ENCODE results near the gene GOLM1.

GOLM1 gene

GRCh38 chr9:86034863-86035734 is 64.3 kb downstream of the GOLM1 start:
- Histone ChIP-seq H3K9me3 (ENCODE audit: insufficient read depth, low read depth, low read length) (no peaks in the 10 kb centered on the region), H3K9ac (ENCODE audit: low read length) (no peak overlapping the region), H3K4me1 (ENCODE audit: control insufficient read depth in 1 of 2, insufficient read depth in 2 of 2, low read length in 2 of 2) (peaks cover 0 to 8% of the 10 kb centered on the region in 2 experiments), H2AFZ (ENCODE audit: insufficient read depth, low read length, poor library complexity) (no peak overlapping the region), H3K36me3 (ENCODE audit: control insufficient read depth in 1 of 2, insufficient read depth in 2 of 2, low read length in 2 of 2) (peaks cover 11 to 25% of the 10 kb centered on the region in 2 experiments), H3K4me2 (ENCODE audit: low read length) (no peak overlapping the region), H2BK12ac (ENCODE audit: low read length) (no peak overlapping the region), H3K4ac (ENCODE audit: low read depth, low read length) (no peak overlapping the region), H2BK5ac (ENCODE audit: low read depth, low read length, poor library complexity) (no peak overlapping the region), H3K23ac (ENCODE audit: low read length) (no peak overlapping the region), H3K79me1 (ENCODE audit: low read length) (peaks cover 2% of the 10 kb centered on the region), H4K91ac (ENCODE audit: low read depth, low read length) (no peak overlapping the region), H3K27me3 (ENCODE audit: insufficient read depth, low read length) (no peaks in the 10 kb centered on the region), H3K4me3 (ENCODE audit: low read depth, low read length) (no peak overlapping the region), H2BK120ac (ENCODE audit: insufficient read depth, low read length, poor library complexity) (no peak overlapping the region), H3K14ac (ENCODE audit: low read length) (no peak overlapping the region), H4K8ac (ENCODE audit: low read depth, low read length) (no peak overlapping the region), H3K27ac (ENCODE audit: low read depth, low read length) (no peak overlapping the region), H3K79me2 (ENCODE audit: control insufficient read depth, insufficient read depth, low read length, poor library complexity) (no peaks in the 10 kb centered on the region), H4K12ac (ENCODE audit: low read depth, low read length) (no peak overlapping the region), H3K18ac (ENCODE audit: low read length) (no peak overlapping the region), H2AK5ac (ENCODE audit: low read length) (no peak overlapping the region)
- WGBS (ENCODE audit: extremely low coverage, insufficient coverage, insufficient read length), result no CpG with 5 or more reads among the region's 17 CpGs
- peak; percentile 8 to 40 for DNase-seq

DNA sequence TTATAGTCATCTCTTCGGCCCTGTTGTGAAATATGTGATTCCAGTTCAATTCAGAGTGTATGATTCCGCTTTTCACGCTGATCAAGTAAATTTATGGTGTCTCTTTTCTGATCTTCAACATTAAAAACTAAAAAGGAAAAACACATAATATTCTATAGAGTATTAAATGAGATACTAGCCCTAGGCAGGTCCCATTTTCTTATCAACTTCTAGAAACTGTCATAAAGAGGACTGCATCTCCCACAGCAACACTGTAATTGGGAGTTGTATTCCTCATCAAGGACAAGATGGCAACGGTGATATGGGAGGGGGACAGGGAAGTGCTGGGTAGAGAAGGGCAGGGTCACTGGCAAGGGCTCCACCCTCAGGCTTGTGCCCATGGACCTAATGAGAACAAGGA is 71.6 kb downstream of the GOLM1 start:
- H2BK12ac ChIP-seq (ENCODE audit: low read length), result no peak overlapping the region
- H3K79me1 ChIP-seq (ENCODE audit: low read length), result no peaks in the 10 kb centered on the region

GRCh38 chr9:86022687-86023266 is 76.6 kb downstream of the GOLM1 start:
- no peak overlapping the region for H2AFZ ChIP-seq (ENCODE audit: insufficient read depth, low read length, poor library complexity)
- H3K14ac ChIP-seq (ENCODE audit: low read length), result no peak overlapping the region
- H3K79me1 ChIP-seq (ENCODE audit: low read length), result no peaks in the 10 kb centered on the region
- H3K27ac ChIP-seq (ENCODE audit: low read depth, low read length), result no peak overlapping the region
- H4K91ac ChIP-seq (ENCODE audit: low read depth, low read length), result no peak overlapping the region
- DNase-seq, result no peak
- H3K36me3 ChIP-seq (ENCODE audit: control insufficient read depth in 1 of 2, insufficient read depth in 2 of 2, low read length in 2 of 2), result peaks cover 19 to 32% of the 10 kb centered on the region in 2 experiments
- no peak overlapping the region for H3K9ac ChIP-seq (ENCODE audit: low read length)
- no peaks in the 10 kb centered on the region for H3K27me3 ChIP-seq (ENCODE audit: insufficient read depth, low read length)
- no peak overlapping the region for H2BK120ac ChIP-seq (ENCODE audit: insufficient read depth, low read length, poor library complexity)
- H3K79me2 ChIP-seq (ENCODE audit: control insufficient read depth, insufficient read depth, low read length, poor library complexity), result no peaks in the 10 kb centered on the region
- H2BK12ac ChIP-seq (ENCODE audit: low read length), result no peak overlapping the region
- H4K12ac ChIP-seq (ENCODE audit: low read depth, low read length), result no peak overlapping the region
- H3K4me2 ChIP-seq (ENCODE audit: low read length), result no peak overlapping the region
- H2BK5ac ChIP-seq (ENCODE audit: low read depth, low read length, poor library complexity), result no peak overlapping the region
- H3K18ac ChIP-seq (ENCODE audit: low read length), result no peak overlapping the region
- H3K4me1 ChIP-seq (ENCODE audit: control insufficient read depth in 1 of 2, insufficient read depth in 2 of 2, low read length in 2 of 2), result no peaks in the 10 kb centered on the region
- H2AK5ac ChIP-seq (ENCODE audit: low read length), result no peak overlapping the region
- no peak overlapping the region for H4K8ac ChIP-seq (ENCODE audit: low read depth, low read length)
- no peaks in the 10 kb centered on the region for H3K9me3 ChIP-seq (ENCODE audit: insufficient read depth, low read depth, low read length)
- no peak overlapping the region for H3K4ac ChIP-seq (ENCODE audit: low read depth, low read length)
- no CpG with 5 or more reads among the region's 3 CpGs for WGBS (ENCODE audit: extremely low coverage, insufficient coverage, insufficient read length)
- no peak overlapping the region for H3K4me3 ChIP-seq (ENCODE audit: low read depth, low read length)
- H3K23ac ChIP-seq (ENCODE audit: low read length), result no peak overlapping the region

More for the DNA sequence above, 71.6 kb downstream of the GOLM1 start:
- no peak overlapping the region for H3K4me2 ChIP-seq (ENCODE audit: low read length)
- no peak overlapping the region for H2BK120ac ChIP-seq (ENCODE audit: insufficient read depth, low read length, poor library complexity)
- no peak for DNase-seq
- H3K18ac ChIP-seq (ENCODE audit: low read length), result no peak overlapping the region
- H2AFZ ChIP-seq (ENCODE audit: insufficient read depth, low read length, poor library complexity), result no peak overlapping the region
- H3K14ac ChIP-seq (ENCODE audit: low read length), result no peak overlapping the region
- H3K79me2 ChIP-seq (ENCODE audit: control insufficient read depth, insufficient read depth, low read length, poor library complexity), result no peaks in the 10 kb centered on the region
- no peak overlapping the region for H4K91ac ChIP-seq (ENCODE audit: low read depth, low read length)
- no peaks in the 10 kb centered on the region for H3K27me3 ChIP-seq (ENCODE audit: insufficient read depth, low read length)
- no peak overlapping the region for H3K4ac ChIP-seq (ENCODE audit: low read depth, low read length)
- H3K4me1 ChIP-seq (ENCODE audit: control insufficient read depth in 1 of 2, insufficient read depth in 2 of 2, low read length in 2 of 2), result no peaks in the 10 kb centered on the region
- H3K36me3 ChIP-seq (ENCODE audit: control insufficient read depth in 1 of 2, insufficient read depth in 2 of 2, low read length in 2 of 2), result peaks cover 16 to 45% of the 10 kb centered on the region in 2 experiments
- no peak overlapping the region for H4K8ac ChIP-seq (ENCODE audit: low read depth, low read length)
- no CpG with 5 or more reads among the region's 4 CpGs for WGBS (ENCODE audit: extremely low coverage, insufficient coverage, insufficient read length)
- H2AK5ac ChIP-seq (ENCODE audit: low read length), result no peak overlapping the region
- H3K9me3 ChIP-seq (ENCODE audit: insufficient read depth, low read depth, low read length), result no peaks in the 10 kb centered on the region
- no peak overlapping the region for H3K9ac ChIP-seq (ENCODE audit: low read length)
- H2BK5ac ChIP-seq (ENCODE audit: low read depth, low read length, poor library complexity), result no peak overlapping the region
- no peak overlapping the region for H4K12ac ChIP-seq (ENCODE audit: low read depth, low read length)
- H3K27ac ChIP-seq (ENCODE audit: low read depth, low read length), result no peak overlapping the region
- H3K23ac ChIP-seq (ENCODE audit: low read length), result no peak overlapping the region
- H3K4me3 ChIP-seq (ENCODE audit: low read depth, low read length), result no peak overlapping the region

DNA sequence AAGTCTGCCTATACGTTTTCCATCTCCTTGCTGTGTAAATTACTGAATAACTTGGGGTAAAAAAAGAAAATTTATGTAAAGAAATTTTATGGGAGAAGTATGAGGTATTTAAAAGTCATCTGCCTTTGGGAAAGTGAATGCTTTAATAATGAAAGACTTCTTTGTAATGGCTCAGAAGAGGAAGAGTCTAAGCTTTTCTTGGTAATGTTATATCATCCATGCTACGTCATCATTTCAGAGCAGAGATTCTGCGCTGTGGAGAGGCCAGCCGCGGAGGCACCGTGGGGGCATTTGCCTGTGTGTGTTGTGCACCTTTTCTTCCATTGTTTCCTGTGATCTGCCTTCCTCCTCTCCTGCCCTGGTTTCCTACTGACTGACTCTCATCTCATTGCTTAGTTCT is 78.2 kb downstream of the GOLM1 start:
- H2AK5ac ChIP-seq (ENCODE audit: low read length), result no peak overlapping the region
- H4K91ac ChIP-seq (ENCODE audit: low read depth, low read length), result no peak overlapping the region
- no peak overlapping the region for H3K4me2 ChIP-seq (ENCODE audit: low read length)
- no peak overlapping the region for H3K23ac ChIP-seq (ENCODE audit: low read length)
- H3K9me3 ChIP-seq (ENCODE audit: insufficient read depth, low read depth, low read length), result no peaks in the 10 kb centered on the region
- no peak overlapping the region for H3K9ac ChIP-seq (ENCODE audit: low read length)
- no peak overlapping the region for H2BK12ac ChIP-seq (ENCODE audit: low read length)
- no peak overlapping the region for H3K18ac ChIP-seq (ENCODE audit: low read length)
- no peak overlapping the region for H3K4me3 ChIP-seq (ENCODE audit: low read depth, low read length)
- no peak overlapping the region for H3K4ac ChIP-seq (ENCODE audit: low read depth, low read length)
- no peak overlapping the region for H2BK5ac ChIP-seq (ENCODE audit: low read depth, low read length, poor library complexity)
- WGBS (ENCODE audit: extremely low coverage, insufficient coverage, insufficient read length), result no CpG with 5 or more reads among the region's 6 CpGs
- no peak overlapping the region for H3K14ac ChIP-seq (ENCODE audit: low read length)
- H3K36me3 ChIP-seq (ENCODE audit: control insufficient read depth in 1 of 2, insufficient read depth in 2 of 2, low read length in 2 of 2), result peaks cover 17 to 31% of the 10 kb centered on the region in 2 experiments
- no peaks in the 10 kb centered on the region for H3K27me3 ChIP-seq (ENCODE audit: insufficient read depth, low read length)
- H3K4me1 ChIP-seq (ENCODE audit: control insufficient read depth in 1 of 2, insufficient read depth in 2 of 2, low read length in 2 of 2), result no peaks in the 10 kb centered on the region
- no peak overlapping the region for H2AFZ ChIP-seq (ENCODE audit: insufficient read depth, low read length, poor library complexity)
- no peak for DNase-seq
- H3K27ac ChIP-seq (ENCODE audit: low read depth, low read length), result no peak overlapping the region
- H2BK120ac ChIP-seq (ENCODE audit: insufficient read depth, low read length, poor library complexity), result no peak overlapping the region
- H3K79me1 ChIP-seq (ENCODE audit: low read length), result no peaks in the 10 kb centered on the region
- no peak overlapping the region for H4K8ac ChIP-seq (ENCODE audit: low read depth, low read length)
- no peak overlapping the region for H4K12ac ChIP-seq (ENCODE audit: low read depth, low read length)
- H3K79me2 ChIP-seq (ENCODE audit: control insufficient read depth, insufficient read depth, low read length, poor library complexity), result no peaks in the 10 kb centered on the region

Measured in trophoblast cell (in vitro differentiated cells and primary cell).